NCI-H460 (cell line): ENCODE data around the gene ZNF511. TPM values are rescaled to one million over a fixed set of nuclear protein-coding genes. Genes with fewer than 3 reads are reported as not detected.
A peak's percentile ranks its signal among the peaks of the same experiment; 100 is the strongest.

Experiments
- DNase-seq: peaks from one replicate; pipeline ENCODE4 v3.0.0-alpha.2; 2016; ENCODE audit warnings: low read depth; ENCODE audit errors: extremely low read depth
- total RNA-seq: library from RNA; depleted of rRNA; stranded (reverse); fragments of >200 nt; shearing (Covaris generic); gene quantifications from 2 replicates; pipeline ENCODE4 v1.2.3, GENCODE V29; 2014

ZNF511 gene
- total RNA-seq, 1 experiment from 2014 or later, result 50.4 TPM

GRCh38 chr10:133332936-133333699 is 24.4 kb downstream of the ZNF511 start:
- no peak for DNase-seq

DNA sequence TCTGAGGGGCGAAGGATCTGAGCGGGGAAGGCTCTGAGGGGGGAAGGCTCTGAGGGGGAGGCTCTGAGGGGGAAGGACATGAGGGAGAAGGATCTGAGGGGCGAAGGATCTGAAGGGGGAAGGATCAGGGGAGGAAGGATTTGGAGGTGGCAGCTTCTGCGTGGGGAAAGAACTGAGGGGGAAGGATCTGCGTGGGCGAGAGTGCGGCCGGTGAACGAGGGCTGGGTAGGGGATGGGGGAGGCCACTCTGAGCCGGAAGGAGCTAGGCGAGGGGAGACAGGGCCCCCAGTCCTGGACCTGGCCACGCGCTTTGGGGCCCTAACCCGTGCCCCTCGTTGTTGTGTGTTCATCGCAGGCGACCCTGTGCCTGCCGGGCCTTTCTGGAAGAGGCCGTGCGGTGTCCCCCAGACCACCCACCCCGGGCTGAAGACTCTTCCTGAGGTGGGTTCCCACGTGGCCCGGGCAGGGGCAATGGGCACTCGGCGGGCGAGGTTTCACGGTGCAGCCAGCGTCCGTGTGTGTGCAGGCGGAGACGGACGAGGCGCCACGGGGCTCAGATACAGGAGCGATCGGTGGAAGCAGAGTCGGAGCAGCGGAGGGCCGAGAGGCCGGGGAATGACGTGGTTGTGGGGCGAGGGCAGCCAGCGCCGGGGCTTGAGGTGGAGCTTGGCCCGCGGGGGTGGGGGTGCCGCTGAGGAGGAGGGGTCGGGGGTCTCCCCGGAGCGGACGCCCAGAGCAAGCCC is 26.0 kb downstream of the ZNF511 start:
- DNase-seq, result no peak

DNA sequence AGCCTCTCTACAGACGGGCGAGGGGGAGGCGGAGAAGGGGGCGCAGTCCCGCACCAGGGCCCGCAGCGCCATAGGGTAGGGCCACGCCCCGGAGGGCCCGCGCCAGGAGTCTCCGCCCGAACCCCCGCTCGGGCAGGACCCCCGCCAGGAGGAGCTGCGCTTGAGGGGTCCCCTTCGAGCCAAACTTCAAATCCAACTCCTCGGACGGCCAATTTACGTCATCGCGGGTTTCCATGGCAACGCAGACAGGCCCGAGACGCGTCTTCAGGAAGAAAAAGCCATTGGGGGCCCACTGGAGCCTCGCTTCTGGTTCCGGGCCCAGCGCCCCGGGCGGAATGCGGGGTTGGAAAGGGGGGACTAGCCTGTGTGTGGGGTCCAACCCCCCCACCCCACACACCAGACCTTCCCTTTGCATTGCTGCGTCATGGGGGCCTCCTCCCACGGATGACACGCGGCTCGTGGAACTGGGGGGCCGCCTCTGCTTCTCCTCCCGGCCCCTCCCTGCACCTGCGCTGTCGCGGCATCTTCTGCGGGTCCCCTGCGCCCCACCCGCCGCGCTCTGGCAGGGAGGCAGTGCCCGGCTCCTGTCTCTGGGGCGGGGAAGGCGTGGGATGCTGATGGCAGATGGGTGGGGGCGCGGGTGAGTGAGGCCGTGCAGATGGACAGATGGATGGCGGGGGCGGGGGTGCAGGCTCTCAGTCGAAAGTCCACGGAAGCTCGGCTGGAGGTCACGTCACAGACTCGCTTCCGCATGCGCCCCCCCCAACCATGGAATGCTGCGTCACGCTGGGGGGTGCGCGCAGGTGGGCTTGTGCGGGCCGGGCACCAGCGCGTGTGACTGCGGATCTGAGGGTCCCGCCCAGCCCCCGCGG is 26.8 kb downstream of the ZNF511 start:
- peak; percentile 33 for DNase-seq

DNA sequence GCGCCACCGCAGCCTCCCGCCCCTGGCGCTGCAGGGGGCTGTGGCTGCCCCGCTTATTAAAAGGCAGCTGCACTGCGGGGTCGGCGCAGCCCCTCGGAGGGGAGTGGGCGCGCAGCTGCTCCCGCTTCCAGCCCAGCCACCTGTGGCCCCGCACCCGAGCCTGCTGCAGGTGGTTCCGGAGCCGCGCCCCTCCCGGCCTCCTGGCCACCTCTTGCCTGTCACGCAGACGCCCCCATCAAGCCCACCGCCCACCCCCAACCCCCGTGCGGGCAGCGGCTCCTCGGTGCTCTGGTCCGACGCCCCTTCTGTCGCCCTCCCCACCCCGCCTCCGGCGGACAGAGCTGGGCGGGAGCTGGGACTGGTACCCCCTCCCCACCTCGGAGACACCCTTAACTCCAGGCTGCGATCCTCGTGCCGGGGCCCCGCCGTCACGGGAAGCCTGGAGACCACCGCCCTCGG is 27.4 kb downstream of the ZNF511 start:
- no peak for DNase-seq

- no peak for DNase-seq
Measured at GRCh38 chr10:133336577-133337369, 28.1 kb downstream of the ZNF511 start, which contains the start of gene CALY. Gene CALY (minus strand): TSS chr10:133336896. CDS start chr10:133328989, 7,907 bp downstream.

GRCh38 chr10:133337370-133337725 is 28.6 kb downstream of the ZNF511 start:
- DNase-seq, result no peak

DNA sequence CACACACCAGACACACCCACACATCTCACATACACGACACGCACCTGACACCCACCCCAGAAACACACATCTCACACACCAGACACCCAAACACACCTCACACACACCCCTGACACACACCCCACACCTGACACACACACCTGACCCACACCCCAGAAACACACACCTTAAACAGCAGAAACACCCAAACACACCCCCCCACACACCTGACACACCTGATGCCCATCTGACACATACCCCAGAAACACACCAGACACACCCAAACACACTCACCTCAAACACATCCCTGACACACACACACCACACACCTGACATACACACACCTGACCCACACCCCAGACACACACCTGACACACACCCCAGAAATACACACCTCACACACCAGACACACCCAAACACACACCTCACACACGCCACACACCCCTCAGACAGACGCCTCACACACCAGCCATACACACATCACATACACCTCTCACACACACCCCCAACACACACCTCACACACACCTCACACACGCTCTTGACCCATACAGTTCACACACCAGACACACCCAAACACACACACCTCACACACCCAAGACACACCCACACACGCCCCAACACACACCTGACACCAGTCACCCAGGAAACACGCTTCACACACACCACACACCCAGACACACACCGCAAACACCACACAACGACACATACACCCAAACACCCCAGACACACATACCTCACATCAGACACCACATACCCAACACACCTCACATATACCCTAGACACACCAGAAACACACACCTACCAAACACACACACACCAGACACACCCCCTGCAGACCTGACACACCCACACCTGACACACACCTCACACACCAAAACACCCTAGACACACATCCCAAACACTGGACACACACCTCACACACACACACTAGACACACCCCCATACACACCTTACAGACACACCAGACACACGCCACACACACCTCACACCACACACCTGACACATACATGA is 29.7 kb downstream of the ZNF511 start:
- DNase-seq, result no peak

GRCh38 chr10:133339708-133340380 is 31.1 kb downstream of the ZNF511 start:
- DNase-seq, result no peak

GRCh38 chr10:133341983-133342382 is 33.3 kb downstream of the ZNF511 start:
- no peak for DNase-seq

GRCh38 chr10:133342942-133343341 is 34.2 kb downstream of the ZNF511 start:
- DNase-seq, result no peak

- no peak for DNase-seq
Measured at GRCh38 chr10:133343558-133343957, 34.8 kb downstream of the ZNF511 start.

GRCh38 chr10:133344236-133344635 is 35.5 kb downstream of the ZNF511 start:
- no peak for DNase-seq

- no peak for DNase-seq
Measured at GRCh38 chr10:133346413-133346812, 37.7 kb downstream of the ZNF511 start.

- no peak for DNase-seq
Measured at GRCh38 chr10:133347710-133348517, 39.2 kb downstream of the ZNF511 start.

DNA sequence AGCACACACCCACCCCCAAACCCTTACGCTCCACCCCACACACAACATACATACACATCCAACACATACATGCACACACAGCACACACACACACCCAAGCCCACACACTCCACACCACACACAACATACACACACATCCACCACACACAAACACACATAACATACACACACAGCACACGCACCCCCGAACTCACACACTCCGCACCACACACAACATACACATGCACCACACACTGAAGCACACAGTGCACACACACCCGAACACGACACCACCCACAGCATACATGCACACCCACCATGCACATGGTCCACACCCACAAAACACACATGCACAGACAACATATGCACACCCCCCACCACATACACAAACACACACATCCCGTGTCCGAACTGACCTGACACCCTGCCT is 40.5 kb downstream of the ZNF511 start:
- no peak for DNase-seq

- no peak for DNase-seq
Measured at GRCh38 chr10:133349577-133350011, 40.9 kb downstream of the ZNF511 start.

DNA sequence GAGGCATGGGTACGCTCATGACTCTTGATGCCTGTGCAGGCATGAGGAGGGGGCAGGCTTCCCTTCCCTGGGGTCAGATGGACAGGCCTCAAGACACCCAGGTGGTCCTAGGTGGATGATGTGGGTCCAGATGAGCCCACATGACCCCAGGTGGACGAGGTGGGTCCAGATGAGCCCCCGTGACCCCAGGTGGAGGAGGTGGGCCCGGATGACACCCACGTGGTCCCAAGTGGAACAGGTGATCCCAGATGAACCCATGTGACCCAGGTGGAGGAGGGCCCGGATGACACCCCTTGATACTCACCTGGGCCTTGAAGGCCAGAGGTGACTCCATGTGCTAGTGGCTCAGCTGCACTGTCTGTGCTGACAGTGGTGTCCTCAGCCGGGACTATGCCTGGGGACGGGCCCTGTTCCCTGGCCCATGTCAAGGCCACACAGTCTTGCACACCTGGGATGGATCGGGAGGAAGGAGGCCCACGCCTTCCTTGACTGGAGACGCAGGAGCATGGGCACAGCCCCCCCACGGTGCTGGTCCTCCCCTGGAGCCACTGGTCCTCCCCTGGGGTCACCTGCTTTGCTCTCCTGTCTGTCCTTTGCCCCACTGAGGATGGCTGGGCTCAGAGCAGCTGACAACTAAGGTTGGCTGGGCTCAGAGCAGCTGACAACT is 41.7 kb downstream of the ZNF511 start:
- no peak for DNase-seq
